ENCODE data around the gene RPL3. TPM values are rescaled to one million over a fixed set of nuclear protein-coding genes. Genes with fewer than 3 reads are reported as not detected.

Gene RPL3
- total RNA-seq, 1 experiment from 2014 or later: 2,056 TPM

- DNase-seq: no peak
- no peak overlapping the region for H3K4me3 ChIP-seq
- H3K9me3 ChIP-seq (replicated peaks): no peaks in the 10 kb centered on the region
- no peaks in the 10 kb centered on the region for H3K27me3 ChIP-seq
- no peak overlapping the region for H3K27ac ChIP-seq
- H3K36me3 ChIP-seq: no peaks in the 10 kb centered on the region
- peaks cover 17% of the 10 kb centered on the region for H3K4me1 ChIP-seq
Measured at GRCh38 chr22:39301926-39302325, 17.5 kb downstream of the RPL3 start.

GRCh38 chr22:39301108-39301507 is 18.3 kb downstream of the RPL3 start:
- Histone ChIP-seq H3K27me3 (no peaks in the 10 kb centered on the region), H3K36me3 (no peaks in the 10 kb centered on the region), H3K4me1 (peaks cover 23% of the 10 kb centered on the region), H3K27ac (no peak overlapping the region), H3K4me3 (no peak overlapping the region), H3K9me3 (replicated peaks) (no peaks in the 10 kb centered on the region)
- DNase-seq: no peak

- Histone ChIP-seq H3K4me1 (peaks cover 23% of the 10 kb centered on the region), H3K4me3 (no peak overlapping the region), H3K27ac (no peak overlapping the region), H3K27me3 (no peaks in the 10 kb centered on the region), H3K36me3 (no peaks in the 10 kb centered on the region), H3K9me3 (replicated peaks) (no peaks in the 10 kb centered on the region)
- no peak for DNase-seq
Measured at GRCh38 chr22:39300186-39300830, 19.1 kb downstream of the RPL3 start.

- DNase-seq: no peak
- H3K4me1 ChIP-seq: peaks cover 23% of the 10 kb centered on the region
- no peak overlapping the region for H3K27ac ChIP-seq
- H3K9me3 ChIP-seq (replicated peaks): no peaks in the 10 kb centered on the region
- H3K4me3 ChIP-seq: no peak overlapping the region
- no peaks in the 10 kb centered on the region for H3K27me3 ChIP-seq
- H3K36me3 ChIP-seq: no peaks in the 10 kb centered on the region
Measured at GRCh38 chr22:39299829-39300178, 19.6 kb downstream of the RPL3 start.

- H3K36me3 ChIP-seq: no peaks in the 10 kb centered on the region
- H3K9me3 ChIP-seq (replicated peaks): no peaks in the 10 kb centered on the region
- H3K27me3 ChIP-seq: no peaks in the 10 kb centered on the region
- peaks cover 23% of the 10 kb centered on the region for H3K4me1 ChIP-seq
- no peak overlapping the region for H3K4me3 ChIP-seq
- peak in 1 of 2 experiments; percentile 40 for DNase-seq
- peak overlapping the region; percentile 84 for H3K27ac ChIP-seq
Measured at GRCh38 chr22:39298241-39298987, 21.0 kb downstream of the RPL3 start.

- Histone ChIP-seq H3K27ac (peak overlapping the region; percentile 84), H3K4me1 (peaks cover 27% of the 10 kb centered on the region), H3K4me3 (no peak overlapping the region)
Measured at GRCh38 chr22:39297490-39298240, 21.8 kb downstream of the RPL3 start.

GRCh38 chr22:39296981-39297489 is 22.4 kb downstream of the RPL3 start:
- peak overlapping the region; percentile 84 for H3K27ac ChIP-seq
- peak in 1 of 2 experiments; percentile 46 for DNase-seq

More at GRCh38 chr22:39297490-39298240, 21.8 kb downstream of the RPL3 start:
- no peaks in the 10 kb centered on the region for H3K27me3 ChIP-seq
- no peaks in the 10 kb centered on the region for H3K9me3 ChIP-seq (replicated peaks)
- peak; percentile 46 to 59 for DNase-seq
- H3K36me3 ChIP-seq: no peaks in the 10 kb centered on the region

GRCh38 chr22:39296535-39296934 is 22.9 kb downstream of the RPL3 start:
- Histone ChIP-seq H3K4me1 (peaks cover 36% of the 10 kb centered on the region), H3K27ac (no peak overlapping the region), H3K9me3 (replicated peaks) (no peaks in the 10 kb centered on the region), H3K4me3 (no peak overlapping the region), H3K27me3 (no peaks in the 10 kb centered on the region), H3K36me3 (no peaks in the 10 kb centered on the region)
- no peak for DNase-seq

More at GRCh38 chr22:39296981-39297489, 22.4 kb downstream of the RPL3 start:
- Histone ChIP-seq H3K9me3 (replicated peaks) (no peaks in the 10 kb centered on the region), H3K4me3 (no peak overlapping the region), H3K36me3 (no peaks in the 10 kb centered on the region), H3K4me1 (peaks cover 31% of the 10 kb centered on the region), H3K27me3 (no peaks in the 10 kb centered on the region)

- Histone ChIP-seq H3K9me3 (replicated peaks) (no peaks in the 10 kb centered on the region), H3K27me3 (no peaks in the 10 kb centered on the region), H3K4me1 (peaks cover 44% of the 10 kb centered on the region), H3K36me3 (no peaks in the 10 kb centered on the region), H3K27ac (no peak overlapping the region), H3K4me3 (no peak overlapping the region)
- no peak for DNase-seq
Measured at GRCh38 chr22:39294571-39295468, 24.6 kb downstream of the RPL3 start.

GRCh38 chr22:39293766-39294368 is 25.6 kb downstream of the RPL3 start:
- no peak overlapping the region for H3K4me3 ChIP-seq
- no peak for DNase-seq
- no peaks in the 10 kb centered on the region for H3K36me3 ChIP-seq
- H3K9me3 ChIP-seq (replicated peaks): no peaks in the 10 kb centered on the region
- H3K27ac ChIP-seq: no peak overlapping the region
- peaks cover 44% of the 10 kb centered on the region for H3K4me1 ChIP-seq
- H3K27me3 ChIP-seq: no peaks in the 10 kb centered on the region

GRCh38 chr22:39292561-39293074 is 26.8 kb downstream of the RPL3 start:
- Histone ChIP-seq H3K4me1 (peaks cover 33% of the 10 kb centered on the region), H3K27ac (peak overlapping the region; percentile 48), H3K36me3 (no peaks in the 10 kb centered on the region), H3K27me3 (no peaks in the 10 kb centered on the region), H3K9me3 (replicated peaks) (no peaks in the 10 kb centered on the region), H3K4me3 (no peak overlapping the region)
- DNase-seq: peak; percentile 82 to 86

GRCh38 chr22:39292031-39292462 is 27.4 kb downstream of the RPL3 start:
- H3K27me3 ChIP-seq: no peaks in the 10 kb centered on the region
- DNase-seq: peak in 1 of 2 experiments; percentile 33
- no peak overlapping the region for H3K4me3 ChIP-seq
- H3K36me3 ChIP-seq: no peaks in the 10 kb centered on the region
- H3K4me1 ChIP-seq: peaks cover 28% of the 10 kb centered on the region
- no peaks in the 10 kb centered on the region for H3K9me3 ChIP-seq (replicated peaks)
- H3K27ac ChIP-seq: peak overlapping the region; percentile 48

GRCh38 chr22:39291523-39291922 is 27.9 kb downstream of the RPL3 start:
- Histone ChIP-seq H3K27me3 (no peaks in the 10 kb centered on the region), H3K4me1 (peaks cover 23% of the 10 kb centered on the region)

More at GRCh38 chr22:39291523-39291922, 27.9 kb downstream of the RPL3 start:
- H3K4me3 ChIP-seq: no peak overlapping the region
- H3K9me3 ChIP-seq (replicated peaks): no peaks in the 10 kb centered on the region
- no peak for DNase-seq
- H3K36me3 ChIP-seq: no peaks in the 10 kb centered on the region
- H3K27ac ChIP-seq: peak overlapping the region; percentile 48

All from SJCRH30 (cell line).